Neural cell (in vitro differentiated cells): ENCODE measurements around the gene TBC1D3. TPM values are rescaled to one million over a fixed set of nuclear protein-coding genes. Genes with fewer than 3 reads are reported as not detected.
"Not testable (repeated sequence)": the region's sequence is repeated elsewhere in the genome, so short reads cannot be mapped to it uniquely, and the experiment has no call there.

Experiments
- H2AFZ ChIP-seq: fragments of 200-600, 300-800 bp; sonication (generic), shearing (Covaris generic); 2 replicates; pipeline ENCODE4 v1.6.0; 2014; ENCODE audit warnings: low read depth, mild to moderate bottlenecking, antibody characterized with exemption, low read length, moderate library complexity
- H3F3A ChIP-seq: fragments of 200-600 bp; shearing (Covaris generic); 2 replicates; pipeline ENCODE4 v1.6.1; 2016; ENCODE audit warnings: mild to moderate bottlenecking, moderate library complexity, mixed read lengths, antibody characterized with exemption, low read length; ENCODE audit not compliant: insufficient read depth, poor library complexity, severe bottlenecking
- H3K27ac ChIP-seq: fragments of 200-600, 300-800 bp; sonication (generic), shearing (Covaris generic); 2 replicates; pipeline ENCODE4 v1.5.1; 2014; ENCODE audit warnings: mild to moderate bottlenecking, low read length, moderate library complexity
- H3K27me3 ChIP-seq: fragments of 300-800, 200-600 bp; sonication (generic), shearing (Covaris generic); 2 replicates; pipeline ENCODE4 v1.6.0; 2014; ENCODE audit warnings: mild to moderate bottlenecking, low read depth, low read length, moderate library complexity; ENCODE audit not compliant: insufficient read depth
- H3K36me3 ChIP-seq: fragments of 300-800, 200-600 bp; sonication (generic), shearing (Covaris generic); 2 replicates; pipeline ENCODE4 v1.5.1; 2014; ENCODE audit warnings: mild to moderate bottlenecking, antibody characterized with exemption, low read length, moderate library complexity; ENCODE audit not compliant: insufficient read depth
- H3K4me2 ChIP-seq: fragments of 300-800, 200-600 bp; sonication (generic), shearing (Covaris generic); 2 replicates; pipeline ENCODE4 v1.6.0; 2014; ENCODE audit warnings: mild to moderate bottlenecking, low read length
- H3K4me3 ChIP-seq: fragments of 300-800, 200-600 bp; sonication (generic), shearing (Covaris generic); 2 replicates; pipeline ENCODE4 v1.5.1; 2014; ENCODE audit warnings: mild to moderate bottlenecking, low read length, moderate library complexity
- H3K79me2 ChIP-seq: fragments of 200-600 bp; shearing (Covaris generic); replicated peaks from 2 replicates; pipeline ENCODE4 v1.6.0; 2014; ENCODE audit warnings: mild to moderate bottlenecking, low read length, moderate library complexity; ENCODE audit not compliant: insufficient read depth
- H3K9ac ChIP-seq: fragments of 300-800, 200-600 bp; sonication (generic), shearing (Covaris generic); 2 replicates; pipeline ENCODE4 v1.6.1; 2016; ENCODE audit warnings: mild to moderate bottlenecking, low read length, mixed read lengths
- H3K9me2 ChIP-seq: fragments of 200-600 bp; shearing (Covaris generic); 2 replicates; pipeline ENCODE4 v1.6.1; 2016; ENCODE audit warnings: mild to moderate bottlenecking, low read length, mixed read lengths; ENCODE audit not compliant: insufficient read depth
- H3K9me3 ChIP-seq: fragments of 200-600, 300-800 bp; sonication (generic), shearing (Covaris generic); 2 replicates; pipeline ENCODE4 v1.6.1; 2016; ENCODE audit warnings: mild to moderate bottlenecking, mixed run types, low read length, moderate library complexity, mixed read lengths
- H4K20me1 ChIP-seq: fragments of 200-600 bp; shearing (Covaris generic); 2 replicates; pipeline ENCODE4 v1.6.1; 2016; ENCODE audit warnings: mild to moderate bottlenecking, mixed run types; ENCODE audit not compliant: insufficient read depth
- polyA minus RNA-seq: library from RNA; depleted of rRNA, polyadenylated mRNA; stranded (reverse); fragments of >200 nt; gene quantifications from 2 replicates; pipeline ENCODE4 v1.2.3, GENCODE V29; 2014
- polyA plus RNA-seq: library from polyadenylated mRNA; depleted of rRNA; stranded (reverse); fragments of >200 nt; gene quantifications from 2 replicates; pipeline ENCODE4 v1.2.3, GENCODE V29; 2014
- small RNA-seq, 3 experiments: library from RNA; depleted of rRNA; stranded (forward); fragments of <200 nt; gene quantifications; one replicate each; pipeline ENCODE3, GENCODE V24; 2012

Gene TBC1D3
- polyA plus RNA-seq = 0.24 TPM in 1 of 2 replicates, not detected in the other
- polyA minus RNA-seq = not detected in 2 replicates

GRCh38 chr17:38192455-38192854, at the start of gene TBC1D3:
TSS of gene TBC1D3 (minus strand) at chr17:38192555. CDS start at chr17:38191029, 1,526 bp downstream.
- H3K36me3 ChIP-seq, H3K27me3 ChIP-seq, H3K4me3 ChIP-seq, H3K79me2 ChIP-seq, H3K9me3 ChIP-seq, H3K9me2 ChIP-seq, H2AFZ ChIP-seq, H3K9ac ChIP-seq, H3K27ac ChIP-seq, H4K20me1 ChIP-seq, H3K4me2 ChIP-seq, H3F3A ChIP-seq: not testable (repeated sequence)

GRCh38 chr17:38232790-38233189, 40.4 kb upstream of the TBC1D3 start:
- H3F3A ChIP-seq, H3K4me2 ChIP-seq, H3K9ac ChIP-seq, H3K9me2 ChIP-seq, H3K36me3 ChIP-seq, H4K20me1 ChIP-seq, H3K9me3 ChIP-seq, H3K27me3 ChIP-seq, H2AFZ ChIP-seq, H3K27ac ChIP-seq, H3K4me3 ChIP-seq, H3K79me2 ChIP-seq: not testable (repeated sequence)

GRCh38 chr17:38225844-38226495, 33.6 kb upstream of the TBC1D3 start:
- not testable (repeated sequence) for H3K9me3 ChIP-seq, H3K27me3 ChIP-seq, H3K9me2 ChIP-seq, H3K4me3 ChIP-seq, H4K20me1 ChIP-seq, H3K9ac ChIP-seq, H3K4me2 ChIP-seq, H3F3A ChIP-seq, H2AFZ ChIP-seq, H3K79me2 ChIP-seq, H3K36me3 ChIP-seq, H3K27ac ChIP-seq

GRCh38 chr17:38220867-38221266, 28.5 kb upstream of the TBC1D3 start:
- H3K4me2 ChIP-seq, H3K79me2 ChIP-seq, H3K4me3 ChIP-seq, H3F3A ChIP-seq, H3K36me3 ChIP-seq, H3K9me3 ChIP-seq, H2AFZ ChIP-seq, H4K20me1 ChIP-seq, H3K27me3 ChIP-seq, H3K9me2 ChIP-seq, H3K27ac ChIP-seq, H3K9ac ChIP-seq: not testable (repeated sequence)

- H4K20me1 ChIP-seq, H3K4me3 ChIP-seq, H3K36me3 ChIP-seq, H3F3A ChIP-seq, H3K9me3 ChIP-seq, H2AFZ ChIP-seq, H3K27me3 ChIP-seq, H3K9me2 ChIP-seq, H3K79me2 ChIP-seq, H3K27ac ChIP-seq, H3K9ac ChIP-seq, H3K4me2 ChIP-seq: not testable (repeated sequence)
Observed at GRCh38 chr17:38200271-38200670, 7.9 kb upstream of the TBC1D3 start.

- H2AFZ ChIP-seq = not testable (repeated sequence)
Observed at GRCh38 chr17:38134860-38135259, 57.5 kb downstream of the TBC1D3 start.

More at GRCh38 chr17:38134860-38135259, 57.5 kb downstream of the TBC1D3 start:
- not testable (repeated sequence) for H3K79me2 ChIP-seq, H3K4me3 ChIP-seq, H3K27me3 ChIP-seq, H3K4me2 ChIP-seq, H3K9ac ChIP-seq, H4K20me1 ChIP-seq, H3F3A ChIP-seq, H3K9me2 ChIP-seq, H3K36me3 ChIP-seq, H3K27ac ChIP-seq, H3K9me3 ChIP-seq

Small RNA genes within 50 kb of the gene (small RNA-seq; reads per million reads assigned to genes)
- gene RF00019 = 0 to 1.2 (median 0) reads per million in 3 experiments
- gene RNA5SP526 = 0 reads per million in 3 experiments

Other genes with a start within 250 kb of the TBC1D3 start
- 33.5 and 42.5 TPM in 2 replicates for gene TBC1D3L, start 203.5 kb downstream of the TBC1D3 start, polyA plus RNA-seq
- gene TBC1D3D, start 188.6 kb downstream of the TBC1D3 start, polyA plus RNA-seq = 0.45 TPM in 1 of 2 replicates, not detected in the other
- 8.1 and 10.4 TPM in 2 replicates for gene TBC1D3C, start 123.9 kb downstream of the TBC1D3 start, polyA plus RNA-seq
- gene TBC1D3E, start 64.6 kb downstream of the TBC1D3 start, polyA plus RNA-seq = not detected in 2 replicates
- 27.5 and 31.7 TPM in 2 replicates for gene MRPL45, start 104.6 kb upstream of the TBC1D3 start, polyA plus RNA-seq
- gene GPR179, start 151.4 kb upstream of the TBC1D3 start, polyA plus RNA-seq = not detected in 2 replicates
- gene SOCS7, start 159.3 kb upstream of the TBC1D3 start, polyA plus RNA-seq = 23.7 and 28.6 TPM in 2 replicates
- 1.6 and 2.1 TPM in 2 replicates for gene ARHGAP23, start 235.9 kb upstream of the TBC1D3 start, polyA plus RNA-seq